ENCODE measurements around the gene DISC1. TPM values are rescaled to one million over a fixed set of nuclear protein-coding genes. Genes with fewer than 3 reads are reported as not detected.
A peak's percentile ranks its signal among the peaks of the same experiment; 100 is the strongest.

Gene DISC1
- total RNA-seq, 2 donors from 2014 or later: 2.9 to 5.8 TPM

DNA sequence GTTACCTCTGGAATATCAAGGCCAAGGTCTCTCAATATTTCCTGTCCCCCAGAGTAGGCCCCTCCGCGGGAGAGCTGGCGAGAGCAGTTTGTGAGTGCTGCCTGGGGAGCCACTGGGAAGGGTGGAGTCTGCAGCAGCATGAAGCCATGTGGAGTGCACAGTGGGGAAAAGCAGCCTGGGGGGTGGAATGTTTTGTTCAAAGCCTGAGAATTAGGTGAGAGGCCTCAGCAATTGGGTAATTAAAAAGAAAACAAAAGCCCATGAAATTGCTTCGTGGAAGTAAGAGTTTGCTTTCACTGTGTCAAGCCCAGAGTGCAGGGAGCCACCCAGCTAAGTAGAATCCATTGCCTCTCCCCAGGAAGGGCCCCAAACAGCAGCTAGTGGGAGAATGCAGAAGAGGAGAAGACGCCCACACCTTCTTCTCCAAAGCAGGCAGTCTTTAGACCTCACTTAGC is 30.2 kb upstream of the DISC1 start:
- no peak for ATAC-seq (replicated peaks in 1 of 2)
- Mint-ChIP-seq H3K9me3 (no peaks in the 10 kb centered on the region), H3K4me3 (no peak overlapping the region), H3K36me3 (ENCODE audit: insufficient read depth in 2 of 2) (no peaks in the 10 kb centered on the region), H3K4me1 (ENCODE audit: low read depth) (peaks cover 10% of the 10 kb centered on the region), H3K27ac (no peak overlapping the region), H3K27me3 (ENCODE audit: low read depth) (no peaks in the 10 kb centered on the region)
- no peak for DNase-seq

GRCh38 chr1:231597971-231598370 is 28.6 kb upstream of the DISC1 start:
- Mint-ChIP-seq H3K27ac (no peak overlapping the region), H3K36me3 (ENCODE audit: insufficient read depth in 2 of 2) (no peaks in the 10 kb centered on the region), H3K9me3 (no peaks in the 10 kb centered on the region), H3K4me3 (no peak overlapping the region), H3K4me1 (ENCODE audit: low read depth) (peaks cover 10% of the 10 kb centered on the region), H3K27me3 (ENCODE audit: low read depth) (no peaks in the 10 kb centered on the region)
- ATAC-seq (replicated peaks in 1 of 2) (no peak), DNase-seq (no peak)

DNA sequence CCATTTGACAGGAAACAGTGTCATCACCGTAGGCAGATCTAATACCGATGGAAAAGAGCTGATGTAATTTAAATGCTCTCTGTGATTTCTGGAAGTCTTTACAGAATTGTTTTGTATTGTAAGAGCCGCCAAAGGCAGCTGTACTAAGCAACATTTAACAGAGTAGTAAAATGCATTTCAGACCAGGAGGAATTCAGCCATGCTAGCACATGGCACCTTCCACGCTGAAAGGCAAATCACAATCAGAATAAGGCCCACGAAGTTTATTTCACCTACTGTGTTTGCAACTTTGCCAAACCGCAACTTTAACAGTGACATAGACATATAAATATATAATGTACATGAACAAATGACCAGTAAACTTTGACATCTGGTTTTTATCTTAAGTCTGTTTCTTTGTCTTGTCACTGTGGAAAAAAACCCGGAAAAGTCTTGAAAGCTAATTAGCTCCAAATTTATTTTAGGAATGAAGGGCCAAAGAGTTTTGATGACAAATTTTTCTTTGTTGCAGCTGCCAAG is 26.1 kb upstream of the DISC1 start:
- Mint-ChIP-seq H3K4me3 (no peak overlapping the region), H3K27ac (no peak overlapping the region), H3K4me1 (ENCODE audit: low read depth) (peaks cover 16% of the 10 kb centered on the region), H3K27me3 (ENCODE audit: low read depth) (no peaks in the 10 kb centered on the region), H3K36me3 (ENCODE audit: insufficient read depth in 2 of 2) (no peaks in the 10 kb centered on the region), H3K9me3 (no peaks in the 10 kb centered on the region)
- no peak for ATAC-seq (replicated peaks in 1 of 2)
- DNase-seq: no peak

DNA sequence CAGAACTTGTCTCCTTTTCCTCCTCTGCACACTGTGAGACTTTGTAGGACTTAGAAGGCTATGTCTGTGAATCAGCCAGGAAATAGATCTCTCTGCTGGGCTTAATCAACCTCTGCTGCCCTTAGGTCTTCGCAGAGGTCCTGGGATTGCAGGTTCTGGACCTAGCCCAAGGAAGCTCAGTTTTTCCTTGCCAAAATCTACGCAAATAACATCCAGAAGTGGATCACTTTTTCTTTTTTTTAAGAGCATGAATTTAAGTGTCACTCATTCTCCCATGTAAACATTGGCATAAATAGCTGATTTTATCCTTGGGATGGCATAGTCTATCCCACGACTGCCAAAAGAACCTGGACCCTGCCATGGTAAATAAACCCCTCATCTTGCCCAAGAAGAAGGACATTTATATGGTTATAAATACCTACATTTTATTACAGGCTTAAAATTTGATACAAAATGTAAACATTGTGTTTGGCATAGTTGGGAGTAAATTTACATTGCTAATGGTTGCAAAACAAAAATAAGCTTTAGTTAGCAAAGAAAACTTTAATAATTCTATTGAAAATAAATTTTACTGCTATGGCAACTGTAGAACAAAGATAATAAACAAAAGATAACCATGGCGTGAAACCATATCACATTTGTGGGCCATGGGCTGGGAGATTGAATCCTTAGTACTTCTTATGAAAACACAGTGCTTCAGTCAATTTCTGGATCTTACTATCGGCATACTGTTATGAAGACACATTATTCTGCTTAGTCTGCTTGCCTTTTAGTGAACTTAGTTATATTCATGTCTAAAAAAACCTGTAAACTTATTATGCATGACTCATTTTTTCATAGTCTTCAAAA is 24.5 kb upstream of the DISC1 start:
- Mint-ChIP-seq H3K36me3 (ENCODE audit: insufficient read depth in 2 of 2) (no peaks in the 10 kb centered on the region), H3K9me3 (no peaks in the 10 kb centered on the region), H3K4me3 (no peak overlapping the region), H3K27me3 (ENCODE audit: low read depth) (no peaks in the 10 kb centered on the region), H3K27ac (no peak overlapping the region), H3K4me1 (ENCODE audit: low read depth) (peaks cover 8% of the 10 kb centered on the region)
- DNase-seq (no peak), ATAC-seq (replicated peaks in 1 of 2) (no peak)

GRCh38 chr1:231602673-231602984 is 24.0 kb upstream of the DISC1 start:
- DNase-seq (no peak), ATAC-seq (replicated peaks in 1 of 2) (no peak)
- no peak overlapping the region for H3K4me3 Mint-ChIP-seq
- H3K27ac Mint-ChIP-seq: no peak overlapping the region
- peaks cover 8% of the 10 kb centered on the region for H3K4me1 Mint-ChIP-seq (ENCODE audit: low read depth)
- no peaks in the 10 kb centered on the region for H3K9me3 Mint-ChIP-seq
- H3K36me3 Mint-ChIP-seq (ENCODE audit: insufficient read depth in 2 of 2): no peaks in the 10 kb centered on the region
- H3K27me3 Mint-ChIP-seq (ENCODE audit: low read depth): no peaks in the 10 kb centered on the region

GRCh38 chr1:231603598-231604275 is 22.9 kb upstream of the DISC1 start:
- H3K4me1 Mint-ChIP-seq (ENCODE audit: low read depth): peaks cover 8% of the 10 kb centered on the region
- no peaks in the 10 kb centered on the region for H3K9me3 Mint-ChIP-seq
- no peaks in the 10 kb centered on the region for H3K36me3 Mint-ChIP-seq (ENCODE audit: insufficient read depth in 2 of 2)
- H3K4me3 Mint-ChIP-seq: peak overlapping the region; percentile 92 to 98
- H3K27ac Mint-ChIP-seq: peak overlapping the region; percentile 82
- ATAC-seq (replicated peaks in 1 of 2): peak; percentile 88 to 95
- no peaks in the 10 kb centered on the region for H3K27me3 Mint-ChIP-seq (ENCODE audit: low read depth)
- DNase-seq: peak; percentile 34 to 40

DNA sequence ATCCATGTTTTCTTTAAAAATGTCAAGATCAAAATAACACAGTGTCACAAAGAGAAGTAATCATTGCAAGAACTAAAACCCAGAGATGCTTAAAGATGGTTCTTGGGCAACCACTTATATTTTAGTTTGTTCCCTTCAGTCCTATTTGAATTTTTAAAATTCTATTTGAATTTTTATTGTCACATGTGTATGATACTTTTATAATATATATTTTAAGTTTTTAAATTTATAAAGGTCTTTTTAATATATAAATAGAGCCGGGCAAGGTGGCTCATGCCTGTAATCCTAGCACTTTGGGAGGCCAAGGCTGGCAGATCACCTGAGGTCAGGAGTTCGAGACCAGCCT is 22.3 kb upstream of the DISC1 start:
- DNase-seq (no peak), ATAC-seq (replicated peaks in 1 of 2) (no peak)
- Mint-ChIP-seq H3K9me3 (no peaks in the 10 kb centered on the region), H3K27me3 (ENCODE audit: low read depth) (no peaks in the 10 kb centered on the region), H3K4me3 (peak overlapping the region; percentile 92 to 98), H3K36me3 (ENCODE audit: insufficient read depth in 2 of 2) (no peaks in the 10 kb centered on the region), H3K4me1 (ENCODE audit: low read depth) (peaks cover 8% of the 10 kb centered on the region), H3K27ac (peak overlapping the region; percentile 82)

DNA sequence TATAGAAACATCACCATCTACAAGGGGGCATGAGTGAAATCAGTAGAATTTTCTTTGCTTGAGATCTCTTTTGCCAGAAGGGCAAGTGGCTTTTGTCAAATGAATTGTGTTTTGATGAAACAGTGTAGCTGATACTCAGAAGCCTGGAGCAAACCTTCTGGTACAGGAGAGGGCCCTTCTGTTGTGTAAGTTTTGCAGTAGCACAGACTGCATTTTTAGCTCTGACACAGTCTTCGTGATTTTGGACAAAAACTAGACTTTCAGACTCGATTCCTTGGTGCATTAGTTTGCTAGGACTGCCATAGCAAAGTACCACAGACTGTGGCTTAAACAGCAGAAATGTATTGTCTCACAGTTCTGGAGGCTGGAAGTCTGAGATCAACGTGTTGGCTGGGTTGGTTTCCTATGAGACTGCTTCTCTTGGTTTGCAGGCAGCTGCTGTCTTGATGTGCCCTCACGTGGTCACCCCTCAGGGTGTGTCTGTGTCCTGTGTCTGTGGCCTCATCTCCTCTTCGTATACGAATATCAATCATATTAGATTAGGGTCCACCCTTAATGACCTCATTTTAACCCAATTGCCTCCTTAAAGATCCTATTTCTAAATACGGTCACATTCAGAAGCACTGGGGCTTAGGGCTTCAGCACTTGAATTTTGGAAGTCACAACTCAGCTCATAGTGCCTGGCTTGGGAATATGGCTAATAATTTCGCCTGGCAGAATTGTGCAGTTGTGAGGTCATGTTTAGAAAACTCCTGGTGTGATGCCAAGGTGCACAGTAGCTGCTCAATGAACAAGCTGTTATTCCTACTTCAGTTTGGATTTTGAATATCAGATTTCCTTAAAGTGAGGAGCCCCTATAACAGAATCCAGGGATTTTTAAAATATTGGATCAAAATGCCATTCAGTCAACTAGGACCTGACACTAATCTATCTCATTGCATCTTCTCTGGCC is 21.2 kb upstream of the DISC1 start:
- Mint-ChIP-seq H3K27me3 (ENCODE audit: low read depth) (no peaks in the 10 kb centered on the region), H3K36me3 (ENCODE audit: insufficient read depth in 2 of 2) (no peaks in the 10 kb centered on the region), H3K9me3 (no peaks in the 10 kb centered on the region), H3K4me3 (no peak overlapping the region), H3K4me1 (ENCODE audit: low read depth) (peaks cover 8% of the 10 kb centered on the region), H3K27ac (no peak overlapping the region)
- DNase-seq (no peak), ATAC-seq (replicated peaks in 1 of 2) (no peak)

- H3K4me1 Mint-ChIP-seq (ENCODE audit: low read depth): peaks cover 17% of the 10 kb centered on the region
- H3K4me3 Mint-ChIP-seq: no peak overlapping the region
- H3K27me3 Mint-ChIP-seq (ENCODE audit: low read depth): no peaks in the 10 kb centered on the region
- H3K27ac Mint-ChIP-seq: no peak overlapping the region
- H3K36me3 Mint-ChIP-seq (ENCODE audit: insufficient read depth in 2 of 2): no peaks in the 10 kb centered on the region
- no peaks in the 10 kb centered on the region for H3K9me3 Mint-ChIP-seq
- DNase-seq: no peak
- ATAC-seq (replicated peaks in 1 of 2): no peak
Observed at GRCh38 chr1:231606712-231607111, 19.9 kb upstream of the DISC1 start.

DNA sequence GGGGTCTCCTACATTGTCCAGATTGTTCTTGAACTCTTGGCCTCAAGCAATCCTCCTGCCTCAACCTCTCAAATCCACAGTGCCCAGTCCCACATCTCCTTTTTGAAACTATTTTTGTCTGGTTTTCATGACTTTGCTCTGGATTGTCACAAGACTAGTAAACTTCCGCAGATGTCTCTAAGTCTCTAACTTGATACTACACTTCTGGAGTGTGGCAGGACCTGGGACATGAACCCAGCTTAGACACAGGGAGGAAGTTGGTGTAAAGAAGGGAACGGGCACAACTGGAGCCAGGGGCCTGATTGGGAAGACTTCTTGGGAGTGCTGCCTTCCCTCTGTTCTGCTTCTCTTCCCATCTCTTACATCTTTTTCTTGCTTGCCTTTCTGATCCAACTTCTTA is 16.2 kb upstream of the DISC1 start:
- no peak overlapping the region for H3K4me3 Mint-ChIP-seq
- H3K27me3 Mint-ChIP-seq (ENCODE audit: low read depth): no peaks in the 10 kb centered on the region
- no peak overlapping the region for H3K27ac Mint-ChIP-seq
- H3K9me3 Mint-ChIP-seq: peaks cover 4 to 9% of the 10 kb centered on the region in 2 donors
- peaks cover 10 to 16% of the 10 kb centered on the region in 2 donors for H3K36me3 Mint-ChIP-seq (ENCODE audit: insufficient read depth in 2 of 2)
- ATAC-seq (replicated peaks in 1 of 2) (no peak), DNase-seq (no peak)
- H3K4me1 Mint-ChIP-seq (ENCODE audit: low read depth): peaks cover 40% of the 10 kb centered on the region

GRCh38 chr1:231611111-231611510 is 15.5 kb upstream of the DISC1 start:
- no peak for DNase-seq
- Mint-ChIP-seq H3K36me3 (ENCODE audit: insufficient read depth in 2 of 2) (peaks cover 10 to 17% of the 10 kb centered on the region in 2 donors), H3K4me3 (no peak overlapping the region), H3K4me1 (ENCODE audit: low read depth) (peaks cover 40% of the 10 kb centered on the region), H3K27ac (no peak overlapping the region), H3K9me3 (peaks cover 4 to 10% of the 10 kb centered on the region in 2 donors), H3K27me3 (ENCODE audit: low read depth) (no peaks in the 10 kb centered on the region)
- no peak for ATAC-seq (replicated peaks in 1 of 2)

- no peak overlapping the region for H3K27ac Mint-ChIP-seq
- no peaks in the 10 kb centered on the region for H3K27me3 Mint-ChIP-seq (ENCODE audit: low read depth)
- DNase-seq (no peak), ATAC-seq (replicated peaks in 1 of 2) (no peak)
- no peak overlapping the region for H3K4me3 Mint-ChIP-seq
- H3K36me3 Mint-ChIP-seq (ENCODE audit: insufficient read depth in 2 of 2): peaks cover 10 to 17% of the 10 kb centered on the region in 2 donors
- peaks cover 4 to 10% of the 10 kb centered on the region in 2 donors for H3K9me3 Mint-ChIP-seq
- H3K4me1 Mint-ChIP-seq (ENCODE audit: low read depth): peaks cover 40% of the 10 kb centered on the region
Observed at GRCh38 chr1:231611851-231612250, 14.7 kb upstream of the DISC1 start.
